Endothelial cell of umbilical vein (primary cell): Measurements from ENCODE around the gene RPS24. TPM values are rescaled to one million over a fixed set of nuclear protein-coding genes. Genes with fewer than 3 reads are reported as not detected.

Experiments
- BruUV-seq: library from RNA; stranded (reverse); fragments of 400-500 nt; replicated peaks from 2 replicates; lab custom pipeline; 2021; lab: Mats Ljungman, UMichigan
- CTCF ChIA-PET: fragments of 300-600, 350-600 bp; sonication (Branson Sonifier 250); formaldehyde crosslinking; loops from one replicate; lab custom pipeline; 2021; ENCODE audit warnings: antibody characterized with exemption, inconsistent platforms; lab: Charles Lee
- POLR2A ChIA-PET: fragments of 300-600, 350-600 bp; sonication (Branson Sonifier 250); formaldehyde crosslinking; loops from one replicate; lab custom pipeline; 2021; ENCODE audit warnings: antibody characterized with exemption, inconsistent platforms; lab: Charles Lee
- DNase-seq: peaks from one replicate; pipeline ENCODE4 v3.0.0-alpha.2; 2011; ENCODE audit warnings: low read depth, low spot score
- FAIRE-seq: peaks from 2 replicates; lab custom pipeline; 2011; peaks lifted over from hg19 to GRCh38; lab: Jason Lieb, UNC
- H2AFZ ChIP-seq: 2 replicates; pipeline ENCODE4 v1.6.0; 2012; ENCODE audit warnings: low read depth, low read length, control low read depth, inconsistent platforms
- H3K27ac ChIP-seq: 2 replicates; pipeline ENCODE4 v1.5.1; 2011; ENCODE audit warnings: low read depth, mild to moderate bottlenecking, control low read depth, low read length, moderate library complexity; ENCODE audit not compliant: insufficient read depth
- H3K27me3 ChIP-seq, 2 experiments: 2 replicates each; pipeline versions ENCODE4 v1.6.0 to v1.6.1; 2011; ENCODE audit warnings: low read length in 2 of 2, mixed read lengths in 1 of 2; ENCODE audit not compliant: control insufficient read depth in 2 of 2, insufficient read depth in 2 of 2
- H3K36me3 ChIP-seq, 2 experiments: 2 replicates in 1 of 2; 3 replicates in 1 of 2; pipeline ENCODE4 v1.5.1; 2011; ENCODE audit warnings: low read length in 2 of 2, mild to moderate bottlenecking in 1 of 2, moderate library complexity in 1 of 2; ENCODE audit not compliant: control insufficient read depth in 2 of 2, insufficient read depth in 2 of 2; ENCODE audit errors: extremely low read depth in 1 of 2
- H3K4me1 ChIP-seq: 3 replicates; pipeline ENCODE4 v1.5.1; 2011; ENCODE audit warnings: mild to moderate bottlenecking, low read length; ENCODE audit not compliant: control insufficient read depth, insufficient read depth; ENCODE audit errors: extremely low read depth
- H3K4me2 ChIP-seq: 2 replicates; pipeline ENCODE4 v1.6.1; 2011; ENCODE audit warnings: low read length, control low read depth, mixed read lengths; ENCODE audit not compliant: insufficient read depth
- H3K4me3 ChIP-seq, 3 experiments: fragments of 200-600 bp in 1 of 3; sonication (generic), shearing (Covaris generic) in 1 of 3; replicated peaks in 1 of 3; 2 replicates each; pipeline ENCODE4 v1.5.1; 2011 to 2016; ENCODE audit warnings: control low read depth in 3 of 3, low read length in 3 of 3, mild to moderate bottlenecking in 2 of 3, inconsistent platforms in 1 of 3, low read depth in 1 of 3, moderate library complexity in 1 of 3; ENCODE audit not compliant: insufficient read depth in 1 of 3
- H3K79me2 ChIP-seq: 2 replicates; pipeline ENCODE4 v1.6.0; 2012; ENCODE audit warnings: low read length, inconsistent platforms; ENCODE audit not compliant: control insufficient read depth, insufficient read depth
- H3K9ac ChIP-seq: replicated peaks from 2 replicates; pipeline ENCODE3; 2011; ENCODE audit warnings: low read length, control low read depth; ENCODE audit not compliant: insufficient read depth; ENCODE audit errors: extremely low read depth
- H3K9me1 ChIP-seq: replicated peaks from 3 replicates; pipeline ENCODE4 v1.6.0; 2011; ENCODE audit warnings: mild to moderate bottlenecking, low read length; ENCODE audit not compliant: control insufficient read depth, insufficient read depth; ENCODE audit errors: extremely low read depth
- H3K9me3 ChIP-seq: replicated peaks from 2 replicates; pipeline ENCODE4 v1.5.1; 2012; ENCODE audit warnings: low read length, inconsistent platforms; ENCODE audit not compliant: control insufficient read depth, insufficient read depth
- H4K20me1 ChIP-seq: replicated peaks from 2 replicates; pipeline ENCODE3; 2011; ENCODE audit warnings: mild to moderate bottlenecking, low read length; ENCODE audit not compliant: control insufficient read depth, insufficient read depth; ENCODE audit errors: extremely low read depth
- FOS ChIP-seq: IDR thresholded peaks from 2 replicates; pipeline ENCODE4 v1.6.1; 2011; ENCODE audit warnings: mild to moderate bottlenecking, low read length, moderate library complexity, borderline replicate concordance; ENCODE audit not compliant: insufficient read depth
- GATA2 ChIP-seq: IDR thresholded peaks from 2 replicates; pipeline ENCODE4 v1.7.0; 2011; ENCODE audit warnings: low read depth, mild to moderate bottlenecking, moderate library complexity, mixed read lengths, low read length; ENCODE audit not compliant: insufficient read length, insufficient read depth
- JUN ChIP-seq: IDR thresholded peaks from 2 replicates; pipeline ENCODE4 v1.6.1; 2011; ENCODE audit warnings: borderline replicate concordance, low read depth; ENCODE audit not compliant: insufficient read length, insufficient read depth
- MYC ChIP-seq: IDR thresholded peaks from one replicate; pipeline ENCODE4 v1.6.1; 2011; ENCODE audit warnings: mild to moderate bottlenecking, low read depth, low read length
- POLR2A ChIP-seq: IDR thresholded peaks from 2 replicates; pipeline ENCODE4 v1.6.1; 2012; ENCODE audit warnings: low read depth, mild to moderate bottlenecking, control low read depth, low read length
- dilution Hi-C: fragments of 300-500 bp; cut with MboI; formaldehyde crosslinking; loops from one replicate; pipeline ENCODE4 v1.15.0; 2019; ENCODE audit warnings: low sequenced_read_pairs; ENCODE audit not compliant: extremely low pct_ligation_motif_present
- intact Hi-C: fragments of 100-400 bp; cut with micrococcal nuclease; formaldehyde crosslinking; loops from one replicate; pipeline ENCODE4 v1.10.0; 2022
- polyA plus RNA-seq, 4 experiments: library from polyadenylated mRNA; depleted of rRNA in 3 of 4; stranded (reverse) in 3 of 4; unstranded in 1 of 4; fragments of >200 nt; gene quantifications; 2 replicates each; pipeline versions ENCODE4 v1.2.1 to v1.2.3, GENCODE V29; 2011 to 2012; ENCODE audit warnings: missing spikeins in 1 of 4
- total RNA-seq: library from RNA; stranded (reverse); gene quantifications from 2 replicates; pipeline ENCODE4 v1.2.3, GENCODE V29; 2021
- TF ChIP-seq, protein P1 (sequence below): IDR thresholded peaks from 2 replicates; pipeline ENCODE4 v1.6.1; 2011; ENCODE audit not compliant: insufficient read depth, insufficient read length
- TF ChIP-seq, protein P2 (sequence below), 2 donors: IDR thresholded peaks; 1 replicate in 1 of 2; 2 replicates in 1 of 2; pipeline ENCODE4 v1.5.1; 2011; ENCODE audit warnings: low read length in 2 of 2, mild to moderate bottlenecking in 2 of 2, moderate library complexity in 2 of 2, control low read depth in 1 of 2, inconsistent platforms in 1 of 2, low read depth in 1 of 2; ENCODE audit not compliant: insufficient read depth in 1 of 2; ENCODE audit errors: extremely low read depth in 1 of 2

The RPS24 gene
- total and polyA plus RNA-seq, 2 donors (not counting 3 experiments of a cell fraction or from before 2014, with no cell fraction given), result 1,446 to 2,326 TPM

DNA sequence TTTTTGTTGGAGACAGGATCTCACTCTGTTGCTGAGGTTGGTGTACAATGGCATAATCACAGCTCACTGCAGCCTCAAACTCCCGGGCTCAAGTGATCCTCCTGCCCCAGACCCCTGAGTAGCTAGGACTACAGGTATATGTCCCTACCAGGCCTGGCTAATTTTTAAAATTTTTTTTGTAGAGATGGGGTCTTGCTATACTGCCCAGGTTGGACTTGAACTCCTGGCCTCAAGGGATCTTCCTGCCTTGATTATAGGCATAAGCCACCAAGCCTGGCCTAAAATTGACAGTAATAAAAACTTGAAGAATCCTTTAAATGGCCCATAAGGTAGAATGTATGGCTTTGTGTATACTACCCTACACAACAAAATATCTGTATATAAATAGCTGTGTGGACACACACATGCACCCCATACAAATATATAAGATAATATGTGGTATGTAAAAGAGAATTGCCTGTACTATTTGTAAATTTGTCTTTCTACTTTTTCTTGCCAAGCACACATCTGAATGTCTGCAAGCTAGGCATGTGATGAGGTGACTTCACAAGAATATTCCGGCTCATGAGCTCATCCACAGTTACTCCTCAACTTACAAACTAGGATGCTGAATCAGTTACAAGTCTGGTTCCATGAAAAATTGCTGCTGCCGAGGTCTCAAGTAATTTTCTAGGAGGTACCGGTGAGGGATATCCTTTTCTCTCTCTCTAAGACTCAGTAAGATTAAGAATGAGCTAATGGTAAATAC, 30.9 kb upstream of the RPS24 start:
- H3K4me3 ChIP-seq, result no peak overlapping the region
- no peaks in the 10 kb centered on the region for H3K9me3 ChIP-seq
- H3K79me2 ChIP-seq, result no peaks in the 10 kb centered on the region
- no peak overlapping the region for H3K9ac ChIP-seq
- dilution Hi-C loops, result no loop called here
- POLR2A ChIA-PET, result no interaction called here
- peaks cover 32 to 36% of the 10 kb centered on the region in 2 experiments for H3K36me3 ChIP-seq
- no peaks in the 10 kb centered on the region for H3K9me1 ChIP-seq
- no peak overlapping the region for H2AFZ ChIP-seq
- TF ChIP-seq POLR2A, result no peak
- H4K20me1 ChIP-seq, result no peaks in the 10 kb centered on the region
- H3K27me3 ChIP-seq, result no peaks in the 10 kb centered on the region
- DNase-seq, result no peak
- BruUV-seq, result no TSS peak
- H3K27ac ChIP-seq, result no peak overlapping the region
- H3K4me2 ChIP-seq, result no peak overlapping the region
- CTCF ChIA-PET, result interaction anchor here (0.8 to 2.0 kb wide), 2 partner anchors 156 to 157 kb away, joined by 3 to 8 read pairs; no protein-coding TSS in a partner anchor
- FAIRE-seq, result no peak
- H3K4me1 ChIP-seq, result no peaks in the 10 kb centered on the region
- intact Hi-C loops, result no loop called here

DNA sequence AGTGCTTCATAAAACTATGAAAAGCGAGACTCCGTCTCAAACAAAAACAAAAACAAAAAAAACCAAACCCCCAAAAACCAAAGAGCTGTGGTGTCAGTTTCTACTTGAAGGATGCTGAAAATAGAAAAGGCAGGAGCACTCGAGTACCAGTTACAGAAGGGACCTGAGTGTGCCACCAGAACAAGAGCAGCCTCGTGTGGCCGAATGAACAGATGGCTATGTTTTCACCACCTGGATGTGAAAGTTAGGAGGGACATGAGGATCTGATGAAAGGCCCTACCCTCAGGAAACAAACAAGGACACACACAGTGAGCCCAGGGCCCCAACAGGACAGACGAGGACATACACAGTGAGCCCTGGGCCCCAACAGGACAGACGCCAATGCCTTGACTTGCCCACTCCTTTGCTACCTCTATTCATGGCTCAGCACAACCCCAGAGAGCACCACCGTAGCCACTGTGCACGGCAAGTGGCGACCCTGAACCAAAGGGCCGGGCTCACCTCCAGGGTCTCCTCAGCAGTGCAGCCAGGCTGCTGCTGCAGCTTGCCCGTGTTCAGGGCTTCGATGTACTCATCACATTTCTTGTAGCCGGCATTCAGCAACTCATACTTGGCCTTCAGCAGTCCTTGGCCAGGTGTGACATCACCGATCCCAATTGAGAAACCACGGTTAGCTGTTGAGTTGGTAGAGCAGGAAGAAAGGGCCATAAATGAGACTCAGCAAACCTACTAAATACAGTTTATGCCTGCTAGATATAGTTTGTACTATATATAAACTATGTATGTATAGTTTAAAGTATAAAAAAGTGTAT, 29.2 kb upstream of the RPS24 start:
- POLR2A ChIA-PET, result no interaction called here
- intact Hi-C loops, result no loop called here
- H3K36me3 ChIP-seq, result peaks cover 33 to 36% of the 10 kb centered on the region in 2 experiments

More for the DNA sequence above, 29.2 kb upstream of the RPS24 start:
- H3K9me3 ChIP-seq, result no peaks in the 10 kb centered on the region
- H3K9me1 ChIP-seq, result no peaks in the 10 kb centered on the region
- H3K4me1 ChIP-seq, result no peaks in the 10 kb centered on the region
- H3K27me3 ChIP-seq, result no peaks in the 10 kb centered on the region
- H3K27ac ChIP-seq, result no peak overlapping the region
- DNase-seq (no peak), FAIRE-seq (no peak)
- dilution Hi-C loops, result no loop called here
- CTCF ChIA-PET, result interaction anchor here (2.0 kb wide), 1 partner anchor 158 kb away, joined by 8 read pairs; no protein-coding TSS in a partner anchor
- H4K20me1 ChIP-seq, result no peaks in the 10 kb centered on the region
- no peak overlapping the region for H2AFZ ChIP-seq
- TF ChIP-seq, protein P1, sequence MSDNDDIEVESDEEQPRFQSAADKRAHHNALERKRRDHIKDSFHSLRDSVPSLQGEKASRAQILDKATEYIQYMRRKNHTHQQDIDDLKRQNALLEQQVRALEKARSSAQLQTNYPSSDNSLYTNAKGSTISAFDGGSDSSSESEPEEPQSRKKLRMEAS, result no peak
- TF ChIP-seq FOS, result no peak
- no peak for TF ChIP-seq MYC
- no peak for TF ChIP-seq GATA2
- TF ChIP-seq JUN, result no peak
- no peak for TF ChIP-seq POLR2A
- TF ChIP-seq, protein P2, sequence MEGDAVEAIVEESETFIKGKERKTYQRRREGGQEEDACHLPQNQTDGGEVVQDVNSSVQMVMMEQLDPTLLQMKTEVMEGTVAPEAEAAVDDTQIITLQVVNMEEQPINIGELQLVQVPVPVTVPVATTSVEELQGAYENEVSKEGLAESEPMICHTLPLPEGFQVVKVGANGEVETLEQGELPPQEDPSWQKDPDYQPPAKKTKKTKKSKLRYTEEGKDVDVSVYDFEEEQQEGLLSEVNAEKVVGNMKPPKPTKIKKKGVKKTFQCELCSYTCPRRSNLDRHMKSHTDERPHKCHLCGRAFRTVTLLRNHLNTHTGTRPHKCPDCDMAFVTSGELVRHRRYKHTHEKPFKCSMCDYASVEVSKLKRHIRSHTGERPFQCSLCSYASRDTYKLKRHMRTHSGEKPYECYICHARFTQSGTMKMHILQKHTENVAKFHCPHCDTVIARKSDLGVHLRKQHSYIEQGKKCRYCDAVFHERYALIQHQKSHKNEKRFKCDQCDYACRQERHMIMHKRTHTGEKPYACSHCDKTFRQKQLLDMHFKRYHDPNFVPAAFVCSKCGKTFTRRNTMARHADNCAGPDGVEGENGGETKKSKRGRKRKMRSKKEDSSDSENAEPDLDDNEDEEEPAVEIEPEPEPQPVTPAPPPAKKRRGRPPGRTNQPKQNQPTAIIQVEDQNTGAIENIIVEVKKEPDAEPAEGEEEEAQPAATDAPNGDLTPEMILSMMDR (IDR thresholded peaks at IDR 0.05; ENCODE audit: extremely low read depth in 1 of 2, insufficient read depth in 1 of 2, low read depth in 1 of 2, low read length in 2 of 2), result no peak
- no peak overlapping the region for H3K9ac ChIP-seq
- H3K4me2 ChIP-seq, result no peak overlapping the region
- BruUV-seq, result no TSS peak
- no peak overlapping the region for H3K4me3 ChIP-seq
- H3K79me2 ChIP-seq, result no peaks in the 10 kb centered on the region
